Lower leg skin (tissue), 3 donors: ENCODE results near the gene NDUFV3.

ENCODE experiments used
- POLR2A ChIP-seq, 2 donors: fragments of 450-650 bp; IDR thresholded peaks; one replicate each; pipeline ENCODE4 v1.6.1; 2016 to 2017; ENCODE audit warnings: antibody characterized with exemption in 2 of 2, mild to moderate bottlenecking in 1 of 2, moderate library complexity in 1 of 2
- TF ChIP-seq, protein P1 (sequence below), 3 donors: fragments of 450-650 bp; IDR thresholded peaks; one replicate each; pipeline ENCODE4 v1.5.1; 2016; ENCODE audit warnings: antibody characterized with exemption in 3 of 3, mild to moderate bottlenecking in 3 of 3, moderate library complexity in 2 of 3

DNA sequence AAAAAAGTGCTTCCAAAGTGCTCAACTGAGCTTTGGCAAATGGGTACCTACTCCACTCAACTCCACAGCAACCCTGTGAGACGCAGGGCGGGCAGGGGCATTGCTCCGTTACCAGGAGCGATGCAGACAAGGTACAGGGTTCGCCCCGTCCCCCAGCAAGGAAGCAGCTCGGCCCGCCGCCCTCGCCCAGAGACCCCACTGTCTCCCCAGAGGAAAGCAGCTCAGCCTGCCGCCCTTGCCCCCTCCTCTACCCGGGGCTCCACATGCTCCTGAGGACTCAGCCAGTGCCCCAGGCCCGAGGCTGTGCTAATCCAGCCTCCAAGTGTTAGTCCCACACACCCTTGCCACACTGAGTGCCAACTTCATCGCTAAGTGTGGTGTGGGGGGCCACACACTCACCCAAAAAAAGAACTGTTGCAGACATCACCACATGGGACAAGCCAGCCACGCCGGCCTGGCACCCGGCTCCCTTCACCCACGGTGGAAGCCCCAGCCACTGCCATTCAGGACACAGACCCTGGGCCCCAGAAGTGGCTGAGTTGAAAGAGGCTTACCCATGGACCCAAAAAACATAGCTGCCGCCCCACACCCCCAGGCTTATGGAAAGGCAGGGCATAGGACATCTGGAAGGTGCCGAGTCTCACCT, 40.1 kb upstream of the NDUFV3 start:
- TF ChIP-seq, protein P1, sequence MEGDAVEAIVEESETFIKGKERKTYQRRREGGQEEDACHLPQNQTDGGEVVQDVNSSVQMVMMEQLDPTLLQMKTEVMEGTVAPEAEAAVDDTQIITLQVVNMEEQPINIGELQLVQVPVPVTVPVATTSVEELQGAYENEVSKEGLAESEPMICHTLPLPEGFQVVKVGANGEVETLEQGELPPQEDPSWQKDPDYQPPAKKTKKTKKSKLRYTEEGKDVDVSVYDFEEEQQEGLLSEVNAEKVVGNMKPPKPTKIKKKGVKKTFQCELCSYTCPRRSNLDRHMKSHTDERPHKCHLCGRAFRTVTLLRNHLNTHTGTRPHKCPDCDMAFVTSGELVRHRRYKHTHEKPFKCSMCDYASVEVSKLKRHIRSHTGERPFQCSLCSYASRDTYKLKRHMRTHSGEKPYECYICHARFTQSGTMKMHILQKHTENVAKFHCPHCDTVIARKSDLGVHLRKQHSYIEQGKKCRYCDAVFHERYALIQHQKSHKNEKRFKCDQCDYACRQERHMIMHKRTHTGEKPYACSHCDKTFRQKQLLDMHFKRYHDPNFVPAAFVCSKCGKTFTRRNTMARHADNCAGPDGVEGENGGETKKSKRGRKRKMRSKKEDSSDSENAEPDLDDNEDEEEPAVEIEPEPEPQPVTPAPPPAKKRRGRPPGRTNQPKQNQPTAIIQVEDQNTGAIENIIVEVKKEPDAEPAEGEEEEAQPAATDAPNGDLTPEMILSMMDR (IDR thresholded peaks at IDR 0.05), result no peak
- no peak for TF ChIP-seq POLR2A (IDR thresholded peaks at IDR 0.05)
